HEK293T (cell line): ENCODE data around the gene MYCL.

Experiments used
- CTCF ChIA-PET: fragments of 350-600 bp; formaldehyde crosslinking; extraction: SDS; loops from one replicate; lab custom pipeline; 2021; ENCODE audit warnings: antibody characterized with exemption, inconsistent platforms; lab: Yijun Ruan, JAX
- POLR2A ChIA-PET: fragments of 350-600 bp; formaldehyde crosslinking; extraction: SDS; loops from one replicate; lab custom pipeline; 2020; ENCODE audit warnings: antibody characterized with exemption, inconsistent platforms; lab: Yijun Ruan, JAX
- DNase-seq: peaks from one replicate; pipeline ENCODE4 v3.0.0; 2012; ENCODE audit warnings: mixed read lengths; ENCODE audit errors: extremely low spot score
- ARNT ChIP-seq: fragments of 450-650 bp; IDR thresholded peaks from 2 replicates; pipeline ENCODE4 v1.6.1; 2017; ENCODE audit warnings: mild to moderate bottlenecking
- BHLHE40 ChIP-seq: fragments of 450-650 bp; IDR thresholded peaks from 2 replicates; pipeline ENCODE4 v1.6.1; 2016; ENCODE audit warnings: mild to moderate bottlenecking, moderate library complexity, borderline replicate concordance
- CTBP1 ChIP-seq: fragments of 450-650 bp; IDR thresholded peaks from 2 replicates; pipeline ENCODE4 v1.6.1; 2016; ENCODE audit warnings: borderline replicate concordance
- ELF4 ChIP-seq: fragments of 450-650 bp; IDR thresholded peaks from 2 replicates; pipeline ENCODE4 v1.6.1; 2017; ENCODE audit warnings: antibody characterized with exemption
- FOXA1 ChIP-seq: fragments of 450-650 bp; IDR thresholded peaks from 2 replicates; pipeline ENCODE4 v1.6.1; 2016; ENCODE audit warnings: mild to moderate bottlenecking
- FOXK2 ChIP-seq: fragments of 450-650 bp; IDR thresholded peaks from 2 replicates; pipeline ENCODE4 v1.6.1; 2016; ENCODE audit warnings: mild to moderate bottlenecking
- HDGF ChIP-seq: fragments of 450-650 bp; IDR thresholded peaks from 2 replicates; pipeline ENCODE4 v1.6.1; 2017; ENCODE audit warnings: antibody characterized with exemption, borderline replicate concordance
- L3MBTL2 ChIP-seq: fragments of 450-650 bp; conservative IDR thresholded peaks from 2 replicates; pipeline ENCODE4 v1.6.1; 2016; ENCODE audit warnings: mild to moderate bottlenecking
- LEF1 ChIP-seq: fragments of 450-650 bp; IDR thresholded peaks from 2 replicates; pipeline ENCODE4 v1.6.1; 2017; ENCODE audit warnings: mild to moderate bottlenecking, borderline replicate concordance
- NFRKB ChIP-seq: fragments of 450-650 bp; IDR thresholded peaks from 2 replicates; pipeline ENCODE4 v1.6.1; 2016; ENCODE audit warnings: mild to moderate bottlenecking, moderate library complexity
- SP1 ChIP-seq: fragments of 450-650 bp; IDR thresholded peaks from 2 replicates; pipeline ENCODE4 v1.6.1; 2017
- SUZ12 ChIP-seq: fragments of 450-650 bp; IDR thresholded peaks from 2 replicates; pipeline ENCODE4 v1.6.1; 2016; ENCODE audit warnings: mild to moderate bottlenecking
- TARDBP ChIP-seq: fragments of 450-650 bp; IDR thresholded peaks from 2 replicates; pipeline ENCODE4 v1.6.1; 2016
- ZNF384 ChIP-seq: fragments of 450-650 bp; IDR thresholded peaks from 2 replicates; pipeline ENCODE4 v1.6.1; 2016
- TF ChIP-seq, protein P1 (sequence below): fragments of 450-650 bp; IDR thresholded peaks from 2 replicates; pipeline ENCODE4 v1.6.1; 2016

The MYCL gene

GRCh38 chr1:39900662-39901463 is 854 bp downstream of the MYCL start:
- peak; percentile 50 for TF ChIP-seq L3MBTL2
- no peak for TF ChIP-seq TARDBP
- TF ChIP-seq ELF4 = no peak
- TF ChIP-seq, protein P1, sequence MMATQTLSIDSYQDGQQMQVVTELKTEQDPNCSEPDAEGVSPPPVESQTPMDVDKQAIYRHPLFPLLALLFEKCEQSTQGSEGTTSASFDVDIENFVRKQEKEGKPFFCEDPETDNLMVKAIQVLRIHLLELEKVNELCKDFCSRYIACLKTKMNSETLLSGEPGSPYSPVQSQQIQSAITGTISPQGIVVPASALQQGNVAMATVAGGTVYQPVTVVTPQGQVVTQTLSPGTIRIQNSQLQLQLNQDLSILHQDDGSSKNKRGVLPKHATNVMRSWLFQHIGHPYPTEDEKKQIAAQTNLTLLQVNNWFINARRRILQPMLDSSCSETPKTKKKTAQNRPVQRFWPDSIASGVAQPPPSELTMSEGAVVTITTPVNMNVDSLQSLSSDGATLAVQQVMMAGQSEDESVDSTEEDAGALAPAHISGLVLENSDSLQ = no peak
- ChIA-PET CTCF (interaction anchor here (1.5 to 2.6 kb wide), 5 partner anchors 19 to 83 kb away, joined by 3 to 15 read pairs (median 10); no protein-coding TSS in a partner anchor), POLR2A (interaction anchor here (1.3 to 1.5 kb wide), 2 partner anchors 17 to 74 kb away, joined by 5 read pairs; partner anchors contain the start of gene TRIT1)
- DNase-seq = no peak

GRCh38 chr1:39899611-39900538 is 1.8 kb downstream of the MYCL start:
- TF ChIP-seq TARDBP (no peak), BHLHE40 (no peak), ELF4 (no peak), LEF1 (no peak), NFRKB (no peak), SUZ12 (no peak)
- no peak for DNase-seq
- ChIA-PET CTCF (interaction anchor here (1.2 to 2.6 kb wide), 3 partner anchors 19 to 294 kb away, joined by 4 to 15 read pairs (median 5); no protein-coding TSS in a partner anchor), POLR2A (interaction anchor here (0.6 to 1.5 kb wide), 3 partner anchors 9 to 16 kb away, joined by 3 to 9 read pairs (median 5); partner anchors contain the start of gene TRIT1)

DNA sequence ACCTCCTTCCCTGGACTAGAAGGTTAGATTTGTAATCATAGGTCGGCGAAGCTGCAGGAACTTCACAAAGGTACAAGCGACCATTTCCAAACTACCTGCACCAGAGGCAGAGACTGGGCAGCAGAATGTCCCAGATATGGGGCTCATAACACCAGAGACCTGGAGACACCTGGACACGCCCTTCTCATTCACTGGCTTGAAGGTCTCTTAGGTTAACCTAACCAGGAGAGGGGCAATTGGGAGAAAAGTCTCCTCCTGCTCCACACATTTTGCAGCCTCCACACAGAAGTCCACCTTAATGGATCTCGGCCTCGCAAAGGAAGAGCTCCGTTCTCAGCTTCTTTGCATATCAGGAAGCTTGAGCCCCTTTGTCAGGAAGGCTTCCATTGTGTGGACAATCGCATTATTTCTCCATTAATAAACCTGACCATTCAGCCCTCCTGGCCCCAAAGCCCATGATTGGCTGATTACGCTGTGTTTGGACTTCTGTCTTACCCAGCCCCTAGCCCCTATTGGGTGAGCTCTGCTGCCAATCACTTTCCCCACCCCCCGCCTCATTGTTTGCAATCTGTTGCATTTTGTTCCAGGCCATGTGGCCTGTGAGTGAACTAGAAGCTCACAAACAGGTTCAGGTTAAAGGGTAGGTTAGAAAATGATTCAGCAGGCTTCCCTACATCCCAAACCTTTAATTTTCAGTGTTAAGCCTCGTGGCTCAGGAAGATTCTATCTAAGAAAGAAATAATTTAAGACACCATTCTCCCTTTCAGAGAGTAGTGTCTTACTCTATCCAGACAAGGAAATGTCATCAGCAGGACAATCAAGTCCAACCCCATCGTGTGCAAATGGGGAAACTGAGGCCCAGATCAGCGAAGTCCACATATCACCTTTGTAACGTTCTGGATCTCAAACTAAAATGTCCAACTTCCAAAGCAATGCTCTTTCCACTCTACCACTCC is 2.8 kb downstream of the MYCL start:
- DNase-seq = peak; percentile 88
- TF ChIP-seq, protein P1 = peak; percentile 99
- TF ChIP-seq FOXK2 (no peak), L3MBTL2 (peak; percentile 57; the same call in 1 of the 2 replicates), LEF1 (no peak), CTBP1 (no peak)
- CTCF ChIA-PET = interaction anchor here (0.7 to 1.2 kb wide), 3 partner anchors 21 to 293 kb away, joined by 3 to 5 read pairs (median 4); no protein-coding TSS in a partner anchor
- POLR2A ChIA-PET = interaction anchor here (0.6 to 0.8 kb wide), 2 partner anchors 8 to 15 kb away, joined by 3 to 9 read pairs; partner anchors contain the start of gene TRIT1

DNA sequence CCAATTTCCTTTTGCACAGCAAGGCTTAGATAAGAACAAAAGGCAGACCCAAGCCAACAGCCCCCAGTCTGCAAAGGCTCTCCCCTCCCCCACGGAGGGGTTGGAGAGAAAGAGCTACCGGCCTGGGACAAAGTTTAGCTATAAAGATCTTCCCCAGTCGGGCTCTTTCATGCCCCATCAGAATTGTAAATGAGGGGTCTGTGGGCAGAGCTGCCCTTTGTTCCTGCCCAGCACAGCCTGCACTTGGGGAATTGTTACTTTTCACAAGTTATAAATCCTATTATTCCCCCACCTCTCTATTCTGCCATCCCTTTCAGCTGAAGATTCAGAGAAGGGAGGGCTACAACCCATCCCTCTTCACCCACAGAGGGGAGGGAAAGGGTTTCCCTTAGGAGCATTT is 3.5 kb downstream of the MYCL start:
- ChIA-PET CTCF (interaction anchor here (0.7 kb wide), 1 partner anchor 158 kb away, joined by 3 read pairs; no protein-coding TSS in a partner anchor), POLR2A (no interaction called here)
- TF ChIP-seq HDGF = no peak
- no peak for TF ChIP-seq NFRKB
- TF ChIP-seq ARNT = no peak
- no peak for TF ChIP-seq SP1

DNA sequence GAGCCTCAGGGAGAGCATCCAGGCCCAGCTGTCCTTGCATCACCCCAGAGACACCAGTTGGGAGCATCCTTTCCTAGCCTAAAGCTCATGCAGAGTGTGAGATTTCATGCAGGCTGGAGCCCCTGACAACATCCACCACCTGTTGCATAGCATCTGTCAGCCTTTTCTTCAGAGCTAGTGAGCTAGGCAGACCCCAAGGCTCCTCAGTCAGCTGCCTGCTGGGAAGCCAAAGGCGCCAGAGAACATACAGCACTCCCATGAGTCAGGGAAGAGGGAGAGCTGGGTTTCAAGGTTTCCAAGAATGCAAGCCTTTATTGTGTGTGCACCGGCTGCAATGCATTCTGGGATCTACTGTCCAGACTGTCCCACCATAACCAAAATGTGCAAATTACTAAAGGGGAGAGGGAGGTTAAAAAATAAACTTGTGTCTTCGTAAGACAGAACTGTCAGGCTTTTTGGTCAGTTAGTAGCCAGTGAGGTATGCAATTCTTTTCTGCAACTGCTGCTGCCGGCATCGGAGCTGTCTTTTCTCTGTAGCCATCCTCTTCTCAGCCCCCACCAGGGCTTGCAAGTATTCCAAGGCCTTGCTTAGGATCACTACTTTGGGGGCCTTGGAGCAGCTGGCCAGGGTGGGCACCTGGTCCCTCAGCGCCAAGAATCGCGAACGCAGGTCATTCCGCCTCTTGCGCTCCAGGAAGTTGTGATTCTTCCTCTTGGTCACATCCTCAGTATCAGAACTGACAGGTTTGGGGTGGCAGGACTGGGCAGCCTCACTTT is 4.6 kb downstream of the MYCL start:
- TF ChIP-seq ZNF384 = no peak
- TF ChIP-seq CTBP1 = no peak
- no peak for TF ChIP-seq BHLHE40
- no peak for TF ChIP-seq FOXA1
- no peak for TF ChIP-seq FOXK2
- no peak for TF ChIP-seq NFRKB
- no peak for TF ChIP-seq TARDBP
- TF ChIP-seq SP1 = no peak
- TF ChIP-seq ARNT = no peak
- no peak for DNase-seq
- ChIA-PET CTCF (interaction anchor here (0.8 to 1.5 kb wide), 3 partner anchors 22 to 135 kb away, joined by 4 read pairs; no protein-coding TSS in a partner anchor), POLR2A (interaction anchor here (0.7 kb wide), 1 partner anchor 15 kb away, joined by 3 read pairs; no protein-coding TSS in a partner anchor)

More for the DNA sequence above, 3.5 kb downstream of the MYCL start:
- DNase-seq = no peak
